HL-60 (cell line): ENCODE results near the gene RC3H2.
A peak's percentile ranks its signal among the peaks of the same experiment; 100 is the strongest.
"Not testable (repeated sequence)": the region's sequence is repeated elsewhere in the genome, so short reads cannot be mapped to it uniquely, and the experiment has no call there.

Experiments
- DNase-seq, 2 experiments: peaks; one replicate each; pipeline ENCODE4 v3.0.0-alpha.2; 2010 to 2020; ENCODE audit warnings: low read depth in 1 of 2, low spot score in 1 of 2
- H3K27ac ChIP-seq: fragments of 250-450 bp; sonication (Bioruptor Pico); replicated peaks from 2 replicates; pipeline ENCODE4 v1.5.1; 2020; ENCODE audit warnings: mild to moderate bottlenecking, moderate library complexity
- H3K27me3 ChIP-seq: fragments of 250-450 bp; sonication (Bioruptor Pico); 2 replicates; pipeline ENCODE4 v1.5.1; 2021; ENCODE audit warnings: mild to moderate bottlenecking, moderate library complexity; ENCODE audit not compliant: insufficient read depth, poor library complexity, severe bottlenecking
- H3K4me3 ChIP-seq: replicated peaks from 2 replicates; pipeline ENCODE4 v1.5.1; 2011; ENCODE audit warnings: mild to moderate bottlenecking, control low read depth, low read length; ENCODE audit not compliant: insufficient read depth
- GABPA ChIP-seq: IDR thresholded peaks from 2 replicates; pipeline ENCODE4 v1.6.1; 2012; ENCODE audit warnings: low read depth
- POLR2AphosphoS5 ChIP-seq: IDR thresholded peaks from 2 replicates; pipeline ENCODE4 v1.6.1; 2012; ENCODE audit warnings: low read depth
- SPI1 ChIP-seq: IDR thresholded peaks from 2 replicates; pipeline ENCODE4 v1.6.1; 2012; ENCODE audit warnings: low read depth, mild to moderate bottlenecking, borderline replicate concordance
- TF ChIP-seq, protein P1 (sequence below): IDR thresholded peaks from one replicate; pipeline ENCODE4 v1.5.1; 2011; ENCODE audit warnings: low read length, control low read depth, inconsistent platforms; ENCODE audit not compliant: insufficient read depth
- TF ChIP-seq, protein P2 (sequence below): IDR thresholded peaks from 2 replicates; pipeline ENCODE4 v1.6.1; 2012; ENCODE audit warnings: low read depth; ENCODE audit not compliant: insufficient replicate concordance

RC3H2 gene

DNA sequence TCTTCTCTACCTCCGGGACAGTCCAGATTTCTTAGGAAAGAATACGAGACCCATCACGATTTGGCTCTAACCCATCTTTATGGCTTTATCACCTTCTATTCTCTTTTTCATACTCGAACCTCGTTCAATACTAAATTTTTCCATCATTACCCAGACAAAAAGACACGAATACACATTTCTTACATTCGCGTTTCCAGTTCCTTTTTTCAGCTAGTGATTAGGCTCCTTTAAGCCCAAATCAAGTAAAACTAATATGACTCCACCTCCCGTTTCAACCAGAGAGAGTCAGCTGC is 7.5 kb upstream of the RC3H2 start:
- DNase-seq: no peak
- TF ChIP-seq, protein P1, sequence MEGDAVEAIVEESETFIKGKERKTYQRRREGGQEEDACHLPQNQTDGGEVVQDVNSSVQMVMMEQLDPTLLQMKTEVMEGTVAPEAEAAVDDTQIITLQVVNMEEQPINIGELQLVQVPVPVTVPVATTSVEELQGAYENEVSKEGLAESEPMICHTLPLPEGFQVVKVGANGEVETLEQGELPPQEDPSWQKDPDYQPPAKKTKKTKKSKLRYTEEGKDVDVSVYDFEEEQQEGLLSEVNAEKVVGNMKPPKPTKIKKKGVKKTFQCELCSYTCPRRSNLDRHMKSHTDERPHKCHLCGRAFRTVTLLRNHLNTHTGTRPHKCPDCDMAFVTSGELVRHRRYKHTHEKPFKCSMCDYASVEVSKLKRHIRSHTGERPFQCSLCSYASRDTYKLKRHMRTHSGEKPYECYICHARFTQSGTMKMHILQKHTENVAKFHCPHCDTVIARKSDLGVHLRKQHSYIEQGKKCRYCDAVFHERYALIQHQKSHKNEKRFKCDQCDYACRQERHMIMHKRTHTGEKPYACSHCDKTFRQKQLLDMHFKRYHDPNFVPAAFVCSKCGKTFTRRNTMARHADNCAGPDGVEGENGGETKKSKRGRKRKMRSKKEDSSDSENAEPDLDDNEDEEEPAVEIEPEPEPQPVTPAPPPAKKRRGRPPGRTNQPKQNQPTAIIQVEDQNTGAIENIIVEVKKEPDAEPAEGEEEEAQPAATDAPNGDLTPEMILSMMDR: no peak
- TF ChIP-seq, protein P2, sequence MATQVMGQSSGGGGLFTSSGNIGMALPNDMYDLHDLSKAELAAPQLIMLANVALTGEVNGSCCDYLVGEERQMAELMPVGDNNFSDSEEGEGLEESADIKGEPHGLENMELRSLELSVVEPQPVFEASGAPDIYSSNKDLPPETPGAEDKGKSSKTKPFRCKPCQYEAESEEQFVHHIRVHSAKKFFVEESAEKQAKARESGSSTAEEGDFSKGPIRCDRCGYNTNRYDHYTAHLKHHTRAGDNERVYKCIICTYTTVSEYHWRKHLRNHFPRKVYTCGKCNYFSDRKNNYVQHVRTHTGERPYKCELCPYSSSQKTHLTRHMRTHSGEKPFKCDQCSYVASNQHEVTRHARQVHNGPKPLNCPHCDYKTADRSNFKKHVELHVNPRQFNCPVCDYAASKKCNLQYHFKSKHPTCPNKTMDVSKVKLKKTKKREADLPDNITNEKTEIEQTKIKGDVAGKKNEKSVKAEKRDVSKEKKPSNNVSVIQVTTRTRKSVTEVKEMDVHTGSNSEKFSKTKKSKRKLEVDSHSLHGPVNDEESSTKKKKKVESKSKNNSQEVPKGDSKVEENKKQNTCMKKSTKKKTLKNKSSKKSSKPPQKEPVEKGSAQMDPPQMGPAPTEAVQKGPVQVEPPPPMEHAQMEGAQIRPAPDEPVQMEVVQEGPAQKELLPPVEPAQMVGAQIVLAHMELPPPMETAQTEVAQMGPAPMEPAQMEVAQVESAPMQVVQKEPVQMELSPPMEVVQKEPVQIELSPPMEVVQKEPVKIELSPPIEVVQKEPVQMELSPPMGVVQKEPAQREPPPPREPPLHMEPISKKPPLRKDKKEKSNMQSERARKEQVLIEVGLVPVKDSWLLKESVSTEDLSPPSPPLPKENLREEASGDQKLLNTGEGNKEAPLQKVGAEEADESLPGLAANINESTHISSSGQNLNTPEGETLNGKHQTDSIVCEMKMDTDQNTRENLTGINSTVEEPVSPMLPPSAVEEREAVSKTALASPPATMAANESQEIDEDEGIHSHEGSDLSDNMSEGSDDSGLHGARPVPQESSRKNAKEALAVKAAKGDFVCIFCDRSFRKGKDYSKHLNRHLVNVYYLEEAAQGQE: no peak
- TF ChIP-seq GABPA: no peak
- TF ChIP-seq SPI1: peak; percentile 63; the same call in 1 of the 2 replicates
- TF ChIP-seq POLR2AphosphoS5: no peak
- Histone ChIP-seq H3K27me3 (no peaks in the 10 kb centered on the region), H3K4me3 (peak overlapping the region; percentile 90), H3K27ac (peak overlapping the region; percentile 74)

DNA sequence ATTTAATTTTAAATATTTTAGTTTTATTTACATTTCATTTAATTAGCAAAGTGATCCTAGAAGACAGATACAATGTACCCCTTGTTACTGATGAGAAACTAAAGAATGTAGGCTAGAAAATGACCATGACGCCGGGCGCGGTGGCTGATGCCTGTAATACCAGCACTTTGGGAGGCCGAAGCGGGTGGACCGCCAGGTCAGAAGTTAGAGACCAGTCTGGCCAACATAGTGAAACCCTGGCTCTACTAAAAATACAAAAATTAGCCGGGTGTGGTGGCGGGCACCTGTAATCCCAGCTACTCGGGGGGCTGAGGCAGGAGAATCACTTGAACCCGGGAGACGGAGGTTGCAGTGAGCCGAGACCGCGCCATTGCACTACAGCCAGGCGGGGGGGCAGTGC is 963 bp upstream of the RC3H2 start:
- not testable (repeated sequence) for DNase-seq, H3K4me3 ChIP-seq, H3K27ac ChIP-seq, H3K27me3 ChIP-seq

DNA sequence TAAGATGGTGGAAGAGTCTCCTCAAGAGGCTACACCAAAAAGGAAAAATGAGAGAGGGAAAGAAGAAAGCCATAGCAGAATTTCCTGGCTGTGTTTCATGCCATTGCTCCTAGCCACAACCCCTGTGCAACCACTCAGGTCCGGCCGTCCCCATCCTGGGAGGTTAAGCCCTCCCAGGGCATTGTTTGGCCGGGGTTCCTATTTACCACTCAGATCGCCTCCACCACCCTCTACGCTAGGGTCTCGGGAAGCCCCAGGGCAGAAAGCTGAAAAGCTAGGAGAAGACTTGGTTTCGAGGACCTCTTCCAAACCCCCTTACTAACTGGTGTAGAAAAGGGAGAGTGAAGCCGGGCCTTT is 715 bp downstream of the RC3H2 start:
- Histone ChIP-seq H3K27ac (peak overlapping the region; percentile 84), H3K4me3 (peak overlapping the region; percentile 83), H3K27me3 (no peaks in the 10 kb centered on the region)
- peak in 1 of 2 experiments; percentile 31 for DNase-seq
- TF ChIP-seq GABPA (no peak), POLR2AphosphoS5 (no peak), SPI1 (no peak)
- TF ChIP-seq, protein P2: no peak
- TF ChIP-seq, protein P1: no peak

DNA sequence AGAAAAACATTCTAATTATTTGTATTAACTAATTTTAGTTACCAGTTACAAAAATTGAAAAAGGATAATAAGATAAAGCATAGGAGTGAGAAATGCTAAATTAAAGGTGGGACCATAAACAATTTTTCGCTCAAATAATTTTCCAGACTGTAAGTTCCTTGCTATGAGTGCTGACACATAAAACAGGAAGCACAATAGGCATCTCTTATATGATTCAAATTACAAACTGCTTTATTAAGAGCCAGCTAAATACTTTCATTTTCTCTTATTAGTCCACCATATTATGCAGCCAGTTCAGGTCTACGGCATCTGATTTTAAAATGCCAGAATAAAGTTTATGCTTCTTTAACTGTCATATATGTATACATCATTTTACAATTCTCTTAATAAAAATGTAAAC is 4.4 kb downstream of the RC3H2 start:
- H3K27ac ChIP-seq: peak overlapping the region; percentile 12
- no peaks in the 10 kb centered on the region for H3K27me3 ChIP-seq
- DNase-seq: no peak
- no peak for TF ChIP-seq GABPA
- peak; percentile 38; the same call in 1 of the 2 replicates for TF ChIP-seq SPI1
- no peak overlapping the region for H3K4me3 ChIP-seq

DNA sequence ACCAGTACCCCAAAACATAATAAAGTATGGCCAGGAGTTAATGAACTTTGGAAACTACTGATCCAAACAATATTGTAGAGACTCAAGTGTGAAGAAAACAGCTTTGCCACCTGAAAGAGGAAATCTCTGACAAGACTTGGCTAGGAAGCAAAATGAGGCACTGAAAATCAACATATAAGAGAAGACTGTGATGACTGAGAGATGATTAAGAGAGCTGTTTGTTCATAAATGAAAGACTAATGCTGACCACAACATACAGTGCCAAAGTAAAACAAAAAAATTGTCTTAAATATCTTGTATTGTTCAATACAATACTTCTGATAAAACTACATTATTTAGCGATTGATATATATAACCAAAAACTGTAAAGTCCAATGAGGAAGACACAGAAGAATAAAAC is 7.2 kb downstream of the RC3H2 start:
- no peak for DNase-seq
- no peaks in the 10 kb centered on the region for H3K27me3 ChIP-seq
- H3K4me3 ChIP-seq: no peak overlapping the region
- TF ChIP-seq GABPA: no peak
- TF ChIP-seq POLR2AphosphoS5: no peak
- no peak for TF ChIP-seq SPI1
- TF ChIP-seq, protein P2: no peak
- TF ChIP-seq, protein P1: no peak
- no peak overlapping the region for H3K27ac ChIP-seq
